Fibroblast of mammary gland (primary cell): Measurements from ENCODE around the gene MAN1C1.

Experiments used
- DNase-seq: peaks from one replicate; pipeline ENCODE4 v3.0.0-alpha.2; 2010; ENCODE audit warnings: low read depth
- H3K4me3 ChIP-seq: 2 replicates; pipeline ENCODE4 v1.5.1; 2011; ENCODE audit warnings: low read depth, mild to moderate bottlenecking, low read length, moderate library complexity; ENCODE audit not compliant: control insufficient read depth
- CTCF ChIP-seq: conservative IDR thresholded peaks from 2 replicates; pipeline ENCODE4 v1.5.1; 2011; ENCODE audit warnings: low read depth, low read length, inconsistent platforms; ENCODE audit not compliant: control insufficient read depth, insufficient read depth

The MAN1C1 gene

GRCh38 chr1:25833158-25833557 lies 216.6 kb downstream of the MAN1C1 start:
- TF ChIP-seq CTCF = no peak
- H3K4me3 ChIP-seq = no peak overlapping the region
- DNase-seq = no peak
